OCI-LY7 (cell line): ENCODE measurements around the gene GALNT10. TPM values are rescaled to one million over a fixed set of nuclear protein-coding genes. Genes with fewer than 3 reads are reported as not detected.

Source experiments
- BruUV-seq: library from RNA; stranded (reverse); fragments of 400-500 nt; replicated peaks from 2 replicates; lab custom pipeline; 2021; lab: Mats Ljungman, UMichigan
- CTCF ChIA-PET: fragments of 300-600 bp; sonication (Branson Sonifier 250); formaldehyde crosslinking; loops from one replicate; lab custom pipeline; 2022; ENCODE audit warnings: antibody characterized with exemption; ENCODE audit not compliant: unreplicated experiment; lab: Charles Lee
- POLR2A ChIA-PET: fragments of 300-600 bp; sonication (Branson Sonifier 250); formaldehyde crosslinking; loops from one replicate; lab custom pipeline; 2022; ENCODE audit warnings: antibody characterized with exemption; lab: Charles Lee
- DNase-seq: peaks from one replicate; pipeline ENCODE4 v3.0.0-alpha.2; 2015; ENCODE audit warnings: low spot score
- H2AFZ ChIP-seq: fragments of 200-600 bp; sonication (generic), shearing (Covaris generic); 2 replicates; pipeline ENCODE4 v1.6.1; 2014; ENCODE audit warnings: mild to moderate bottlenecking, antibody characterized with exemption, low read length, moderate library complexity
- H3K27ac ChIP-seq: fragments of 200-600 bp; sonication (generic); 2 replicates; pipeline ENCODE4 v1.5.1; 2014; ENCODE audit warnings: mixed run types, low read depth, mild to moderate bottlenecking, moderate library complexity, low read length, inconsistent platforms; ENCODE audit not compliant: poor library complexity, severe bottlenecking
- H3K36me3 ChIP-seq: fragments of 200-600 bp; sonication (generic); 2 replicates; pipeline ENCODE4 v1.6.1; 2014; ENCODE audit warnings: mild to moderate bottlenecking, antibody characterized with exemption, low read length, moderate library complexity, mixed read lengths; ENCODE audit not compliant: insufficient read depth
- H3K4me1 ChIP-seq: fragments of 200-600 bp; sonication (generic); 2 replicates; pipeline ENCODE4 v1.5.1; 2014; ENCODE audit warnings: mild to moderate bottlenecking, low read length; ENCODE audit not compliant: insufficient read depth, poor library complexity, severe bottlenecking
- H3K4me2 ChIP-seq: fragments of 200-600 bp; sonication (generic); 2 replicates; pipeline ENCODE4 v1.6.1; 2014; ENCODE audit warnings: mild to moderate bottlenecking, low read length
- H3K4me3 ChIP-seq: fragments of 200-600 bp; sonication (generic); 2 replicates; pipeline ENCODE4 v1.5.1; 2014; ENCODE audit warnings: mild to moderate bottlenecking, low read depth, low read length; ENCODE audit not compliant: poor library complexity, severe bottlenecking
- H3K79me2 ChIP-seq: fragments of 200-600 bp; sonication (generic); 2 replicates; pipeline ENCODE4 v1.6.1; 2016; ENCODE audit warnings: low read depth, mild to moderate bottlenecking, low read length, moderate library complexity, mixed read lengths; ENCODE audit not compliant: insufficient read depth
- H3K9me2 ChIP-seq: fragments of 200-600 bp; sonication (generic); 2 replicates; pipeline ENCODE4 v1.6.1; 2016; ENCODE audit warnings: mild to moderate bottlenecking, low read length, mixed read lengths; ENCODE audit not compliant: insufficient read depth
- H3K9me3 ChIP-seq: fragments of 200-600 bp; sonication (generic); 2 replicates; pipeline ENCODE4 v1.6.1; 2014; ENCODE audit warnings: mild to moderate bottlenecking, mixed run types, low read length, mixed read lengths
- H4K20me1 ChIP-seq: fragments of 200-600 bp; sonication (generic); 2 replicates; pipeline ENCODE4 v1.6.1; 2014; ENCODE audit warnings: mild to moderate bottlenecking, antibody characterized with exemption, low read length, moderate library complexity, mixed read lengths; ENCODE audit not compliant: insufficient read depth
- EZH2phosphoT487 ChIP-seq: fragments of 200-600 bp; sonication (generic); IDR thresholded peaks from 2 replicates; pipeline ENCODE4 v1.6.1; 2018; ENCODE audit warnings: low read depth, borderline replicate concordance, mild to moderate bottlenecking, mixed run types, antibody characterized with exemption, low read length, moderate library complexity, mixed read lengths
- intact Hi-C: fragments of 100-400 bp; cut with micrococcal nuclease; formaldehyde crosslinking; loops from one replicate; pipeline ENCODE4 v1.10.0; 2022; ENCODE audit not compliant: unreplicated experiment
- total RNA-seq, 2 experiments: library from RNA; depleted of rRNA in 1 of 2; stranded (reverse); fragments of >200 nt in 1 of 2; shearing (Covaris generic) in 1 of 2; gene quantifications; 2 replicates each; pipeline ENCODE4 v1.2.3, GENCODE V29; 2014 to 2022
- TF ChIP-seq, protein P1 (sequence below): fragments of 200-600 bp; sonication (generic); conservative IDR thresholded peaks from 2 replicates; pipeline ENCODE4 v1.5.1; 2014; ENCODE audit warnings: mild to moderate bottlenecking, antibody characterized with exemption, low read length, moderate library complexity, mixed read lengths

GALNT10 gene
- total RNA-seq, 2 experiments from 2014 or later, result 7.3 to 20.6 TPM

- intact Hi-C loops, result no loop called here
- no peak overlapping the region for H3K4me2 ChIP-seq
- no TSS peak for BruUV-seq
- no peak overlapping the region for H3K4me3 ChIP-seq
- H4K20me1 ChIP-seq, result no peaks in the 10 kb centered on the region
- H3K27ac ChIP-seq, result no peak overlapping the region
- H3K79me2 ChIP-seq, result no peaks in the 10 kb centered on the region
- H3K9me2 ChIP-seq, result no peaks in the 10 kb centered on the region
- no peaks in the 10 kb centered on the region for H3K9me3 ChIP-seq
- TF ChIP-seq EZH2phosphoT487, result no peak
- TF ChIP-seq, protein P1, sequence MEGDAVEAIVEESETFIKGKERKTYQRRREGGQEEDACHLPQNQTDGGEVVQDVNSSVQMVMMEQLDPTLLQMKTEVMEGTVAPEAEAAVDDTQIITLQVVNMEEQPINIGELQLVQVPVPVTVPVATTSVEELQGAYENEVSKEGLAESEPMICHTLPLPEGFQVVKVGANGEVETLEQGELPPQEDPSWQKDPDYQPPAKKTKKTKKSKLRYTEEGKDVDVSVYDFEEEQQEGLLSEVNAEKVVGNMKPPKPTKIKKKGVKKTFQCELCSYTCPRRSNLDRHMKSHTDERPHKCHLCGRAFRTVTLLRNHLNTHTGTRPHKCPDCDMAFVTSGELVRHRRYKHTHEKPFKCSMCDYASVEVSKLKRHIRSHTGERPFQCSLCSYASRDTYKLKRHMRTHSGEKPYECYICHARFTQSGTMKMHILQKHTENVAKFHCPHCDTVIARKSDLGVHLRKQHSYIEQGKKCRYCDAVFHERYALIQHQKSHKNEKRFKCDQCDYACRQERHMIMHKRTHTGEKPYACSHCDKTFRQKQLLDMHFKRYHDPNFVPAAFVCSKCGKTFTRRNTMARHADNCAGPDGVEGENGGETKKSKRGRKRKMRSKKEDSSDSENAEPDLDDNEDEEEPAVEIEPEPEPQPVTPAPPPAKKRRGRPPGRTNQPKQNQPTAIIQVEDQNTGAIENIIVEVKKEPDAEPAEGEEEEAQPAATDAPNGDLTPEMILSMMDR, result no peak
- H3K36me3 ChIP-seq, result no peaks in the 10 kb centered on the region
- ChIA-PET POLR2A (no interaction called here), CTCF (no interaction called here)
- H2AFZ ChIP-seq, result no peak overlapping the region
- no peak for DNase-seq
- H3K4me1 ChIP-seq, result no peaks in the 10 kb centered on the region
Measured at GRCh38 chr5:154366353-154366752, 175.8 kb downstream of the GALNT10 start.

GRCh38 chr5:154367101-154367500 is 176.6 kb downstream of the GALNT10 start:
- no TSS peak for BruUV-seq
- CTCF ChIA-PET, result no interaction called here
- Histone ChIP-seq H3K79me2 (no peaks in the 10 kb centered on the region), H3K4me3 (no peak overlapping the region), H3K27ac (no peak overlapping the region), H3K36me3 (no peaks in the 10 kb centered on the region), H3K4me1 (no peaks in the 10 kb centered on the region), H2AFZ (no peak overlapping the region), H3K9me3 (no peaks in the 10 kb centered on the region), H3K9me2 (no peaks in the 10 kb centered on the region), H4K20me1 (no peaks in the 10 kb centered on the region), H3K4me2 (no peak overlapping the region)
- TF ChIP-seq EZH2phosphoT487, result no peak
- TF ChIP-seq, protein P1, result no peak
- intact Hi-C loops, result no loop called here
- DNase-seq, result no peak
- POLR2A ChIA-PET, result interaction anchor here (0.7 kb wide), 1 partner anchor 81 kb away, joined by 3 read pairs; no protein-coding TSS in a partner anchor

GRCh38 chr5:154368041-154368800 is 177.7 kb downstream of the GALNT10 start:
- no TSS peak for BruUV-seq
- POLR2A ChIA-PET, result no interaction called here

More at GRCh38 chr5:154368041-154368800, 177.7 kb downstream of the GALNT10 start:
- no peak for DNase-seq
- Histone ChIP-seq H3K4me3 (no peak overlapping the region), H3K9me2 (no peaks in the 10 kb centered on the region), H3K27ac (no peak overlapping the region), H3K4me2 (no peak overlapping the region), H4K20me1 (no peaks in the 10 kb centered on the region), H2AFZ (no peak overlapping the region), H3K36me3 (no peaks in the 10 kb centered on the region), H3K79me2 (no peaks in the 10 kb centered on the region), H3K4me1 (no peaks in the 10 kb centered on the region), H3K9me3 (no peaks in the 10 kb centered on the region)
- TF ChIP-seq, protein P1, result no peak
- TF ChIP-seq EZH2phosphoT487, result no peak
- CTCF ChIA-PET, result no interaction called here
- intact Hi-C loops, result no loop called here
